Stimulated activated naive CD4-positive, alpha-beta T cell treated with Interleukin-2 at 50 U/mL for 16 hours (primary cell): ENCODE measurements around the gene LTBP1.
A peak's percentile ranks its signal among the peaks of the same experiment; 100 is the strongest.
"Not testable (repeated sequence)": the region's sequence is repeated elsewhere in the genome, so short reads cannot be mapped to it uniquely, and the experiment has no call there.

Experiments used
- DNase-seq: peaks from one replicate; lab custom pipeline; 2025; lab: John Stamatoyannopoulos, UW

Gene LTBP1

GRCh38 chr2:33381301-33381858 lies 434.6 kb downstream of the LTBP1 start:
- DNase-seq, result no peak

- no peak for DNase-seq
Observed at GRCh38 chr2:33383855-33384598, 437.3 kb downstream of the LTBP1 start.

GRCh38 chr2:33384599-33384961 lies 437.8 kb downstream of the LTBP1 start:
- no peak for DNase-seq

- DNase-seq, result no peak
Observed at GRCh38 chr2:33388996-33389395, 442.2 kb downstream of the LTBP1 start.

- DNase-seq, result not testable (repeated sequence)
Observed at GRCh38 chr2:33389695-33390094, 442.9 kb downstream of the LTBP1 start.

GRCh38 chr2:33391529-33392255 lies 444.9 kb downstream of the LTBP1 start:
- DNase-seq, result no peak

GRCh38 chr2:33392366-33392765 lies 445.6 kb downstream of the LTBP1 start:
- no peak for DNase-seq

- DNase-seq, result no peak
Observed at GRCh38 chr2:33395034-33395433, 448.3 kb downstream of the LTBP1 start.

- DNase-seq, result peak; percentile 13
Observed at GRCh38 chr2:33395655-33396249, 449.0 kb downstream of the LTBP1 start.

GRCh38 chr2:33404321-33404720 lies 457.6 kb downstream of the LTBP1 start:
- DNase-seq, result no peak

GRCh38 chr2:33406622-33407021 lies 459.9 kb downstream of the LTBP1 start:
- no peak for DNase-seq

GRCh38 chr2:33408109-33408508 lies 461.4 kb downstream of the LTBP1 start:
- no peak for DNase-seq

GRCh38 chr2:33409417-33409955 lies 462.7 kb downstream of the LTBP1 start:
- no peak for DNase-seq

- no peak for DNase-seq
Observed at GRCh38 chr2:33411765-33412164, 465.0 kb downstream of the LTBP1 start.

- DNase-seq, result no peak
Observed at GRCh38 chr2:33412920-33413319, 466.2 kb downstream of the LTBP1 start.

GRCh38 chr2:33419581-33420200 lies 472.9 kb downstream of the LTBP1 start:
- DNase-seq, result no peak

GRCh38 chr2:33420726-33421125 lies 474.0 kb downstream of the LTBP1 start:
- no peak for DNase-seq

- DNase-seq, result no peak
Observed at GRCh38 chr2:33421820-33422219, 475.1 kb downstream of the LTBP1 start.

GRCh38 chr2:33425161-33425560 lies 478.4 kb downstream of the LTBP1 start:
- DNase-seq, result no peak

GRCh38 chr2:33425586-33426031 lies 478.9 kb downstream of the LTBP1 start:
- no peak for DNase-seq

- no peak for DNase-seq
Observed at GRCh38 chr2:33426666-33427231, 480.0 kb downstream of the LTBP1 start.

GRCh38 chr2:33430077-33430476 lies 483.3 kb downstream of the LTBP1 start:
- DNase-seq, result no peak
